Astrocyte (in vitro differentiated cells and primary cell): ENCODE results near the gene ANKIB1. TPM values are rescaled to one million over a fixed set of nuclear protein-coding genes. Genes with fewer than 3 reads are reported as not detected.

Source experiments
- DNase-seq: peaks from one replicate; pipeline ENCODE4 v3.0.0-alpha.2; 2010; ENCODE audit warnings: low read depth
- FAIRE-seq: peaks from 2 replicates; lab custom pipeline; 2011; peaks lifted over from hg19 to GRCh38; lab: Jason Lieb, UNC
- H2AFZ ChIP-seq: 2 replicates; pipeline ENCODE4 v1.6.0; 2012; ENCODE audit warnings: low read depth, low read length, inconsistent platforms
- H3K27ac ChIP-seq: 2 replicates; pipeline ENCODE4 v1.5.1; 2011; ENCODE audit warnings: low read depth, low read length, inconsistent platforms
- H3K27me3 ChIP-seq: 2 replicates; pipeline ENCODE4 v1.6.0; 2011; ENCODE audit warnings: low read length, inconsistent platforms; ENCODE audit not compliant: insufficient read depth
- H3K36me3 ChIP-seq: 2 replicates; pipeline ENCODE4 v1.5.1; 2011; ENCODE audit warnings: low read length, inconsistent platforms; ENCODE audit not compliant: insufficient read depth
- H3K4me1 ChIP-seq: 2 replicates; pipeline ENCODE4 v1.5.1; 2011; ENCODE audit warnings: low read length, inconsistent platforms; ENCODE audit not compliant: insufficient read depth
- H3K4me2 ChIP-seq: 2 replicates; pipeline ENCODE4 v1.6.0; 2012; ENCODE audit warnings: low read length, inconsistent platforms
- H3K4me3 ChIP-seq: 2 replicates; pipeline ENCODE4 v1.5.1; 2011; ENCODE audit warnings: low read depth, mild to moderate bottlenecking, low read length, inconsistent platforms; ENCODE audit not compliant: insufficient read depth
- H3K79me2 ChIP-seq: 2 replicates; pipeline ENCODE4 v1.6.0; 2012; ENCODE audit warnings: mild to moderate bottlenecking, low read length, inconsistent platforms; ENCODE audit not compliant: insufficient read depth
- H3K9ac ChIP-seq: 2 replicates; pipeline ENCODE4 v1.6.0; 2012; ENCODE audit warnings: mild to moderate bottlenecking, low read length, inconsistent platforms
- H3K9me3 ChIP-seq: 2 replicates; pipeline ENCODE4 v1.5.1; 2012; ENCODE audit warnings: low read depth, mild to moderate bottlenecking, low read length, inconsistent platforms; ENCODE audit not compliant: insufficient read depth
- H4K20me1 ChIP-seq: 2 replicates; pipeline ENCODE4 v1.6.0; 2012; ENCODE audit warnings: low read length, inconsistent platforms; ENCODE audit not compliant: insufficient read depth
- H3K27ac Mint-ChIP-seq: one replicate; pipeline ENCODE4 v1.8.0; 2021; ENCODE audit warnings: mild to moderate bottlenecking, mixed read lengths; ENCODE audit not compliant: unreplicated experiment
- H3K27me3 Mint-ChIP-seq: one replicate; pipeline ENCODE4 v1.8.0; 2021; ENCODE audit warnings: low read depth, mixed read lengths; ENCODE audit not compliant: unreplicated experiment
- H3K36me3 Mint-ChIP-seq: one replicate; pipeline ENCODE4 v1.8.0; 2021; ENCODE audit warnings: low read depth, mixed read lengths; ENCODE audit not compliant: unreplicated experiment
- H3K4me1 Mint-ChIP-seq: one replicate; pipeline ENCODE4 v1.8.0; 2021; ENCODE audit warnings: low read depth, mixed read lengths; ENCODE audit not compliant: unreplicated experiment
- H3K4me3 Mint-ChIP-seq: one replicate; pipeline ENCODE4 v1.8.0; 2021; ENCODE audit warnings: mild to moderate bottlenecking, moderate library complexity, mixed read lengths; ENCODE audit not compliant: unreplicated experiment
- H3K9me3 Mint-ChIP-seq: one replicate; pipeline ENCODE4 v1.8.0; 2021; ENCODE audit warnings: mild to moderate bottlenecking, mixed read lengths; ENCODE audit not compliant: unreplicated experiment
- EZH2 ChIP-seq: IDR thresholded peaks from 2 replicates; pipeline ENCODE4 v1.6.1; 2012; ENCODE audit warnings: mild to moderate bottlenecking, low read length, inconsistent platforms; ENCODE audit not compliant: insufficient read depth
- total RNA-seq: library from RNA; stranded (reverse); gene quantifications from 2 replicates; pipeline ENCODE4 v1.2.1, GENCODE V29; 2021
- TF ChIP-seq, protein P1 (sequence below): IDR thresholded peaks from 2 replicates; pipeline ENCODE4 v1.5.1; 2011; ENCODE audit warnings: low read depth, mild to moderate bottlenecking, inconsistent platforms, low read length, moderate library complexity; ENCODE audit not compliant: insufficient read depth

ANKIB1 gene
- total RNA-seq, 1 donor from 2014 or later: 83.3 TPM

DNA sequence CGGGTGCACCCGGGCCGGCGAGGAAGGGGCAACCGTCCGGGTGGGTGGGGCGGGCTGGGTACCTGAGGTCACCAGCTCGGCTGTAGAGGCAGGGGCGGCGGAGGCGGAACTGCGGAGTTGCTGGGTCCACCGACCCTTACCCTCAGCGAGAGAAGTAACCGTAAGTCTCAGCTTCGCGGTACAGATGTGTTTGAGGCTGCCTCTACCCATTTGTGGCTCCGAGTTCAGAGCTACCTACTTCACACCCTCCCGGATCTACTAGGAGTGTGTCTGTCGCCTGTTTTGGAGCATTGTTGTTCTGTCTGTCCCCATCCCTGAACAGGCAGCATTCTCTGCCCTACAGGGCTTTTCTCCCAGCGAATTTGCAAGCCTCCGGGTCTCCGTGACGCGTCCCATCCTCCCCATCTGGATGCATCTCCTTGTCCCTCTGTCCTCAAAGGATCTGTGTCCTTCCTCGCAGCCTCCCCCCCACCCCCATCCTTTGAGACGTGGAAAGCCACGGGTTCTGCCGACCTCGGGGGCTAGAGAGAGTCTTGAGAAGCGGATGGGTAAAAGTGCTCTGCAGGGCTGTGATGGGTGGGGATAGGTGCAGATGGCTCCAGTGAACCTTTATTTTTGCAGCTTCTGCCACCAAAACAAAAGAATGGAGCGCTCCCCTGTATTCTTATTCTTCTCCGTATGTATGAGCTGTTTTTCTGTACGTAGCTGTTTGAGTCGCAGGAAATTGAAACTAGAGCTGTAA is 757 bp downstream of the ANKIB1 start:
- peaks cover 32% of the 10 kb centered on the region for H4K20me1 ChIP-seq
- H2AFZ ChIP-seq: peak overlapping the region; percentile 97
- no peaks in the 10 kb centered on the region for H3K27me3 ChIP-seq
- no peaks in the 10 kb centered on the region for H3K9me3 ChIP-seq
- H3K4me2 ChIP-seq: peak overlapping the region; percentile 95
- Mint-ChIP-seq H3K4me3 (peak overlapping the region; percentile 92), H3K9me3 (no peaks in the 10 kb centered on the region), H3K4me1 (peaks cover 27% of the 10 kb centered on the region), H3K27ac (peak overlapping the region; percentile 81), H3K36me3 (peaks cover 3% of the 10 kb centered on the region), H3K27me3 (no peaks in the 10 kb centered on the region)
- no peak for FAIRE-seq
- peaks cover 17% of the 10 kb centered on the region for H3K4me1 ChIP-seq
- TF ChIP-seq, protein P1, sequence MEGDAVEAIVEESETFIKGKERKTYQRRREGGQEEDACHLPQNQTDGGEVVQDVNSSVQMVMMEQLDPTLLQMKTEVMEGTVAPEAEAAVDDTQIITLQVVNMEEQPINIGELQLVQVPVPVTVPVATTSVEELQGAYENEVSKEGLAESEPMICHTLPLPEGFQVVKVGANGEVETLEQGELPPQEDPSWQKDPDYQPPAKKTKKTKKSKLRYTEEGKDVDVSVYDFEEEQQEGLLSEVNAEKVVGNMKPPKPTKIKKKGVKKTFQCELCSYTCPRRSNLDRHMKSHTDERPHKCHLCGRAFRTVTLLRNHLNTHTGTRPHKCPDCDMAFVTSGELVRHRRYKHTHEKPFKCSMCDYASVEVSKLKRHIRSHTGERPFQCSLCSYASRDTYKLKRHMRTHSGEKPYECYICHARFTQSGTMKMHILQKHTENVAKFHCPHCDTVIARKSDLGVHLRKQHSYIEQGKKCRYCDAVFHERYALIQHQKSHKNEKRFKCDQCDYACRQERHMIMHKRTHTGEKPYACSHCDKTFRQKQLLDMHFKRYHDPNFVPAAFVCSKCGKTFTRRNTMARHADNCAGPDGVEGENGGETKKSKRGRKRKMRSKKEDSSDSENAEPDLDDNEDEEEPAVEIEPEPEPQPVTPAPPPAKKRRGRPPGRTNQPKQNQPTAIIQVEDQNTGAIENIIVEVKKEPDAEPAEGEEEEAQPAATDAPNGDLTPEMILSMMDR: no peak
- TF ChIP-seq EZH2: no peak
- no peaks in the 10 kb centered on the region for H3K36me3 ChIP-seq
- peak overlapping the region; percentile 94 for H3K27ac ChIP-seq
- peak; percentile 12 for DNase-seq
- H3K79me2 ChIP-seq: peaks cover 92% of the 10 kb centered on the region
- peak overlapping the region; percentile 98 for H3K4me3 ChIP-seq
- H3K9ac ChIP-seq: peak overlapping the region; percentile 95

DNA sequence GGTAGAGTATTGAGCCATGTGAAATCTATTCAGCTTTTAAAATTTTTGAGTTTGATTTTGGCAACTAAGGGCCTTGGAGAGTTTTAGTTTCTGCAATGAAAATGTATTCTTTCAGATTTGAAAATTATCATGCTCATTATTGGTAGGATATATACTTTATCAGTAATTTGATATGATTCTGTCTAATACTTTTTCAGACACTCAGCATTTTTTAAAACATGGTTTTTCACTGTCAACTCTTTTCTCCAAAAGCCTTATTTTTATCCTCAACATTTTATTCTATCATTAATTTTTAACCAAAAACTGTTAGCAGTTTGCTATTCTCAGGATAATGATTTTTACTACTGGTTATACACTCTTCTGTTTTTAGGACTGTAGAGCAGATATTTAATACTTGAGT is 4.8 kb downstream of the ANKIB1 start:
- TF ChIP-seq, protein P1: no peak
- TF ChIP-seq EZH2: no peak
- H3K27me3 ChIP-seq: no peaks in the 10 kb centered on the region
- FAIRE-seq: no peak
- no peak overlapping the region for H3K27ac ChIP-seq
- H3K9me3 Mint-ChIP-seq: peaks cover 7% of the 10 kb centered on the region
- H2AFZ ChIP-seq: no peak overlapping the region
- H3K4me3 Mint-ChIP-seq: no peak overlapping the region
- H3K9ac ChIP-seq: no peak overlapping the region
- no peaks in the 10 kb centered on the region for H3K27me3 Mint-ChIP-seq
- peaks cover 9% of the 10 kb centered on the region for H3K4me1 ChIP-seq
- H3K4me2 ChIP-seq: no peak overlapping the region
- no peak overlapping the region for H3K27ac Mint-ChIP-seq
- H3K4me3 ChIP-seq: no peak overlapping the region
- peaks cover 24% of the 10 kb centered on the region for H3K4me1 Mint-ChIP-seq
- no peaks in the 10 kb centered on the region for H3K9me3 ChIP-seq
- H3K36me3 ChIP-seq: no peaks in the 10 kb centered on the region
- no peak for DNase-seq
- H3K79me2 ChIP-seq: peaks cover 90% of the 10 kb centered on the region
- peaks cover 61% of the 10 kb centered on the region for H4K20me1 ChIP-seq
- peaks cover 8% of the 10 kb centered on the region for H3K36me3 Mint-ChIP-seq

DNA sequence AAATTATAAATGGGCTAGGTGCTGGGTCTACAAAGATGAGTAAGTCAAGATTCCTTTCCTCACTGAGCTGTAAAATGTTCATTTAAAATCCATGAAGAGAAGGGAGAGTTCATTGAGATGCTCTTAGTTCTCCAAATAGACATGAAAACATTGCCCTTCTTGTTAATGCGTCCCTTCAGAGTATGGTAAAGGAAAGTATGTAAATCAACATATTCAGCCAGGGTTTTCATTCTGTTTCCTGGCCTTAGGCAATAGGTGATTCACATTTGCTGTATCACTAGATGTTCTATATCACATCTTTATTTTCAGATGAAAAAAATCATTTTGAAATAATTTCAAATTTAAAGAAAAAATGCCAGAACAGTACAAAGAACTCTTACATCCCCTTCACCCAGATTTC is 5.4 kb downstream of the ANKIB1 start:
- H2AFZ ChIP-seq: no peak overlapping the region
- DNase-seq: no peak
- Mint-ChIP-seq H3K36me3 (peaks cover 8% of the 10 kb centered on the region), H3K27me3 (no peaks in the 10 kb centered on the region), H3K27ac (no peak overlapping the region), H3K9me3 (peaks cover 7% of the 10 kb centered on the region), H3K4me3 (no peak overlapping the region), H3K4me1 (peaks cover 29% of the 10 kb centered on the region)
- TF ChIP-seq, protein P1: no peak
- TF ChIP-seq EZH2: no peak
- FAIRE-seq: no peak
- H3K27ac ChIP-seq: no peak overlapping the region
- H3K4me3 ChIP-seq: no peak overlapping the region
- H3K9me3 ChIP-seq: no peaks in the 10 kb centered on the region
- H4K20me1 ChIP-seq: peaks cover 66% of the 10 kb centered on the region
- H3K36me3 ChIP-seq: no peaks in the 10 kb centered on the region
- H3K9ac ChIP-seq: no peak overlapping the region
- peaks cover 90% of the 10 kb centered on the region for H3K79me2 ChIP-seq
- H3K27me3 ChIP-seq: no peaks in the 10 kb centered on the region
- peaks cover 15% of the 10 kb centered on the region for H3K4me1 ChIP-seq
- no peak overlapping the region for H3K4me2 ChIP-seq
